Right lobe of liver (tissue), 6 donors: ENCODE data around the gene NCK2. TPM values are rescaled to one million over a fixed set of nuclear protein-coding genes. Genes with fewer than 3 reads are reported as not detected.

Experiments
- ATAC-seq, 4 donors: fragments of 200-7000 bp; cut with Tn5 transposase; one replicate each; pipeline ENCODE4 v1.9.1; 2020; ENCODE audit warnings: mild to moderate bottlenecking in 4 of 4, moderate library complexity in 4 of 4
- DNase-seq, 3 donors: peaks; one replicate each; pipeline ENCODE4 v3.0.0-alpha.2; 2020
- H3K27ac ChIP-seq, 3 donors: fragments of 200-600 bp; one replicate each; pipeline ENCODE4 v1.8.0; 2022
- H3K27me3 ChIP-seq, 2 donors: fragments of 200-600 bp; one replicate each; pipeline ENCODE4 v1.8.0; 2022
- H3K36me3 ChIP-seq, 4 donors: fragments of 200-600 bp; sonication (generic) in 1 of 4; one replicate each; pipeline versions ENCODE4 v1.5.1 to v1.8.0; 2017 to 2022; ENCODE audit warnings: control low read depth in 1 of 4
- H3K4me1 ChIP-seq, 4 donors: fragments of 200-600 bp; sonication (generic) in 1 of 4; one replicate each; pipeline versions ENCODE4 v1.5.1 to v1.8.0; 2017 to 2022; ENCODE audit warnings: control low read depth in 1 of 4
- H3K4me3 ChIP-seq, 3 donors: fragments of 200-600 bp; one replicate each; pipeline ENCODE4 v1.8.0; 2022
- H3K9me3 ChIP-seq, 4 donors: fragments of 200-600 bp; sonication (generic) in 1 of 4; one replicate each; pipeline versions ENCODE4 v1.5.1 to v1.8.0; 2017 to 2022; ENCODE audit warnings: control low read depth in 1 of 4
- CTCF ChIP-seq, 4 donors: fragments of 200-600 bp in 3 of 4; fragments of 450-650 bp in 1 of 4; IDR thresholded peaks; one replicate each; pipeline versions ENCODE4 v1.5.1 to v1.8.0; 2016 to 2022; ENCODE audit warnings: antibody characterized with exemption in 4 of 4, mild to moderate bottlenecking in 2 of 4
- POLR2A ChIP-seq: fragments of 450-650 bp; IDR thresholded peaks from one replicate; pipeline ENCODE4 v1.6.1; 2017; ENCODE audit warnings: antibody characterized with exemption, mild to moderate bottlenecking
- WGBS: methylation state at CpG from one replicate; pipeline ENCODE4 v1.1.6; 2018; ENCODE audit warnings: low coverage, low lambda C conversion rate; ENCODE audit not compliant: insufficient coverage; ENCODE audit errors: missing lambda C conversion rate; 5-methylcytosine and 5-hydroxymethylcytosine counted together
- intact Hi-C, 2 donors: fragments of 100-400 bp; cut with DNase I; formaldehyde crosslinking; loops; one replicate each; pipeline versions ENCODE4 v1.11.2 to v1.14.1; 2022
- total RNA-seq, 6 experiments: library from RNA; depleted of rRNA in 2 of 6; stranded (reverse); fragments of >200 nt in 2 of 6; fragmentation: NEBNext Ultra II Directional in 3 of 6; extraction: Animal tissue kit (Norgen Biotek cat#: 25700) in 3 of 6; gene quantifications; one replicate each; pipeline versions ENCODE4 v1.1.0 to v1.2.4, GENCODE V29; 2016 to 2023
- donor health status: DM: no; HTN: yes; CAD: no.
- donor health status: DM: no; HTN: no; CAD: no.
- donor health status: DM: no; HTN: no; CAD: no.
- donor health status: DM: no; HTN: yes; CAD: no.
- donor health status: DM: no; HTN: yes; CAD: no.

The NCK2 gene
- total RNA-seq, 6 experiments from 2014 or later = 4.8 to 11.7 (median 7.1) TPM

- ATAC-seq (no peak), DNase-seq (no peak)
- H3K9me3 ChIP-seq = no peaks in the 10 kb centered on the region
- H3K27me3 ChIP-seq = no peaks in the 10 kb centered on the region
- intact Hi-C loops = no loop called here
- no peak overlapping the region for H3K27ac ChIP-seq
- TF ChIP-seq CTCF (IDR thresholded peaks at IDR 0.05) (no peak), POLR2A (no peak)
- no peak overlapping the region for H3K4me3 ChIP-seq
- no peaks in the 10 kb centered on the region for H3K36me3 ChIP-seq
- WGBS = 82% methylated on average over 11 of the region's 12 CpGs
- H3K4me1 ChIP-seq = peaks cover 0 to 3% (median 0%) of the 10 kb centered on the region in 4 donors
Measured at GRCh38 chr2:105843476-105844374, 99.0 kb downstream of the NCK2 start.

GRCh38 chr2:105845976-105846375 lies 101.3 kb downstream of the NCK2 start:
- ATAC-seq (no peak), DNase-seq (no peak)
- intact Hi-C loops = no loop called here
- Histone ChIP-seq H3K27ac (no peak overlapping the region), H3K9me3 (no peaks in the 10 kb centered on the region), H3K27me3 (no peaks in the 10 kb centered on the region), H3K4me1 (no peaks in the 10 kb centered on the region), H3K36me3 (no peaks in the 10 kb centered on the region), H3K4me3 (no peak overlapping the region)
- 49% methylated on average over 3 of the region's 3 CpGs for WGBS
- no peak for TF ChIP-seq CTCF (IDR thresholded peaks at IDR 0.05)
- no peak for TF ChIP-seq POLR2A

- WGBS = 86% methylated on average over 2 of the region's 2 CpGs
Measured at GRCh38 chr2:105847056-105847455, 102.3 kb downstream of the NCK2 start.

GRCh38 chr2:105848367-105848766 lies 103.7 kb downstream of the NCK2 start:
- 61% methylated on average over 3 of the region's 7 CpGs for WGBS
- no peaks in the 10 kb centered on the region for H3K36me3 ChIP-seq
- no peak overlapping the region for H3K4me3 ChIP-seq
- no peak for TF ChIP-seq POLR2A
- TF ChIP-seq CTCF (IDR thresholded peaks at IDR 0.05) = no peak
- ATAC-seq (no peak), DNase-seq (no peak)
- H3K4me1 ChIP-seq = no peaks in the 10 kb centered on the region
- H3K27ac ChIP-seq = no peak overlapping the region
- intact Hi-C loops = no loop called here
- H3K27me3 ChIP-seq = no peaks in the 10 kb centered on the region
- H3K9me3 ChIP-seq = no peaks in the 10 kb centered on the region

More at GRCh38 chr2:105847056-105847455, 102.3 kb downstream of the NCK2 start:
- TF ChIP-seq CTCF (IDR thresholded peaks at IDR 0.05) (no peak), POLR2A (no peak)
- no peak for DNase-seq
- no peak for ATAC-seq
- Histone ChIP-seq H3K27ac (no peak overlapping the region), H3K4me1 (no peaks in the 10 kb centered on the region), H3K36me3 (no peaks in the 10 kb centered on the region), H3K9me3 (no peaks in the 10 kb centered on the region), H3K4me3 (no peak overlapping the region), H3K27me3 (no peaks in the 10 kb centered on the region)
- intact Hi-C loops = no loop called here
